HCT116 (cell line): ENCODE measurements around the gene APP. TPM values are rescaled to one million over a fixed set of nuclear protein-coding genes. Genes with fewer than 3 reads are reported as not detected.

ENCODE experiments used
- ATAC-seq: fragments of 200-7000 bp; cut with Tn5 transposase; 2 replicates; pipeline ENCODE4 v1.9.1; 2020; ENCODE audit warnings: mild to moderate bottlenecking, moderate library complexity
- BruUV-seq: library from RNA; stranded (reverse); fragments of 400-500 nt; replicated peaks from 2 replicates; lab custom pipeline; 2021; lab: Mats Ljungman, UMichigan
- CTCF ChIA-PET: fragments of 300-600 bp; sonication (Branson Sonifier 250); formaldehyde crosslinking; loops from one replicate; lab custom pipeline; 2021; ENCODE audit warnings: antibody characterized with exemption; lab: Charles Lee
- POLR2A ChIA-PET: fragments of 300-600, 350-600 bp; sonication (Branson Sonifier 250); formaldehyde crosslinking; loops from one replicate; lab custom pipeline; 2021; ENCODE audit warnings: antibody characterized with exemption; lab: Charles Lee
- RAD21 ChIA-PET, 2 experiments: fragments of 300-600 bp; sonication (Branson Sonifier 250); formaldehyde crosslinking; loops; one replicate each; lab custom pipeline; 2023; ENCODE audit warnings: low total read pairs in 2 of 2; ENCODE audit not compliant: uncharacterized antibody in 2 of 2, unreplicated experiment in 2 of 2, low non-redundant PET in 1 of 2; lab: Charles Lee
- DNase-seq: peaks from one replicate; pipeline ENCODE4 v3.0.0-alpha.2; 2010; ENCODE audit warnings: low read depth, low spot score
- H2AFZ ChIP-seq: fragments of 200-600 bp; shearing (Covaris generic), sonication (generic); 2 replicates; pipeline ENCODE4 v1.6.1; 2017; ENCODE audit warnings: low read depth, mixed run types, mixed read lengths, antibody characterized with exemption, low read length; ENCODE audit not compliant: poor library complexity, severe bottlenecking
- H3K27ac ChIP-seq: 2 replicates; pipeline ENCODE4 v1.5.1; 2012; ENCODE audit warnings: low read depth, low read length
- H3K27me3 ChIP-seq: fragments of 200-600 bp; sonication (generic); 2 replicates; pipeline ENCODE4 v1.6.1; 2016; ENCODE audit warnings: mixed run types, low read length, mixed read lengths; ENCODE audit not compliant: insufficient read depth
- H3K36me3 ChIP-seq, 2 experiments: fragments of 200-500 bp in 1 of 2; fragments of 200-600 bp in 1 of 2; sonication (Bioruptor generic) in 1 of 2; sonication (generic) in 1 of 2; 2 replicates each; pipeline versions ENCODE4 v1.5.1 to v1.6.1; 2014 to 2016; ENCODE audit warnings: low read length in 2 of 2, inconsistent platforms in 1 of 2, mixed read lengths in 1 of 2, mixed run types in 1 of 2; ENCODE audit not compliant: insufficient read depth in 2 of 2, control insufficient read depth in 1 of 2
- H3K4me1 ChIP-seq, 2 experiments: fragments of 200-600 bp in 1 of 2; sonication (generic) in 1 of 2; 2 replicates each; pipeline versions ENCODE4 v1.5.1 to v1.6.1; 2012 to 2017; ENCODE audit warnings: low read length in 2 of 2, inconsistent platforms in 1 of 2, mild to moderate bottlenecking in 1 of 2, mixed read lengths in 1 of 2, mixed run types in 1 of 2, moderate library complexity in 1 of 2; ENCODE audit not compliant: insufficient read depth in 2 of 2, control insufficient read depth in 1 of 2
- H3K4me2 ChIP-seq: fragments of 200-600 bp; sonication (generic); 2 replicates; pipeline ENCODE4 v1.6.1; 2017; ENCODE audit warnings: mixed run types, low read length, mixed read lengths
- H3K4me3 ChIP-seq, 2 experiments: fragments of 200-600 bp in 1 of 2; sonication (generic) in 1 of 2; replicated peaks in 1 of 2; 2 replicates each; pipeline ENCODE4 v1.5.1; 2011 to 2016; ENCODE audit warnings: low read length in 2 of 2, control low read depth in 1 of 2, low read depth in 1 of 2, mild to moderate bottlenecking in 1 of 2, mixed read lengths in 1 of 2, mixed run types in 1 of 2
- H3K79me2 ChIP-seq: fragments of 200-600 bp; sonication (generic); 2 replicates; pipeline ENCODE4 v1.6.1; 2017; ENCODE audit warnings: mild to moderate bottlenecking, mixed run types, low read length, moderate library complexity, mixed read lengths; ENCODE audit not compliant: insufficient read depth
- H3K9ac ChIP-seq: fragments of 200-600 bp; sonication (generic); 2 replicates; pipeline ENCODE4 v1.6.1; 2016; ENCODE audit warnings: low read length, mixed read lengths
- H3K9me2 ChIP-seq: fragments of 200-600 bp; sonication (generic), shearing (Covaris generic); 2 replicates; pipeline ENCODE4 v1.6.1; 2017; ENCODE audit warnings: mixed run types, mild to moderate bottlenecking, moderate library complexity; ENCODE audit not compliant: insufficient read depth
- H3K9me3 ChIP-seq, 2 experiments: fragments of 200-500 bp in 1 of 2; fragments of 200-600 bp in 1 of 2; sonication (Bioruptor generic) in 1 of 2; sonication (generic) in 1 of 2; 2 replicates each; pipeline ENCODE4 v1.6.1; 2014 to 2017; ENCODE audit warnings: low read length in 2 of 2, mixed read lengths in 2 of 2, inconsistent platforms in 1 of 2, low read depth in 1 of 2, mild to moderate bottlenecking in 1 of 2, mixed run types in 1 of 2, moderate library complexity in 1 of 2; ENCODE audit not compliant: control insufficient read depth in 1 of 2, insufficient read depth in 1 of 2
- H4K20me1 ChIP-seq: fragments of 200-600 bp; sonication (generic), shearing (Covaris generic); 2 replicates; pipeline ENCODE4 v1.6.1; 2017; ENCODE audit warnings: mixed run types, mild to moderate bottlenecking, moderate library complexity; ENCODE audit not compliant: insufficient read depth
- ATF3 ChIP-seq: IDR thresholded peaks from 2 replicates; pipeline ENCODE4 v1.6.1; 2012
- CBX3 ChIP-seq: IDR thresholded peaks from 2 replicates; pipeline ENCODE4 v1.6.1; 2012; ENCODE audit warnings: low read depth
- CEBPB ChIP-seq: IDR thresholded peaks from 2 replicates; pipeline ENCODE4 v1.6.1; 2012; ENCODE audit warnings: low read depth
- EGR1 ChIP-seq: IDR thresholded peaks from 2 replicates; pipeline ENCODE4 v1.6.1; 2012; ENCODE audit warnings: low read depth
- ELF1 ChIP-seq: IDR thresholded peaks from 2 replicates; pipeline ENCODE4 v1.6.1; 2012; ENCODE audit warnings: low read depth, borderline replicate concordance
- EZH2 ChIP-seq: fragments of 200-600 bp; sonication (generic); IDR thresholded peaks from 2 replicates; pipeline ENCODE4 v1.6.1; 2017; ENCODE audit warnings: antibody characterized with exemption, mixed run types
- EZH2phosphoT487 ChIP-seq: fragments of 200-600 bp; IDR thresholded peaks from 2 replicates; pipeline ENCODE4 v1.6.1; 2018; ENCODE audit warnings: antibody characterized with exemption, borderline replicate concordance
- FOSL1 ChIP-seq: IDR thresholded peaks from 2 replicates; pipeline ENCODE4 v1.6.1; 2012; ENCODE audit warnings: low read depth
- RAD21 ChIP-seq: IDR thresholded peaks from 2 replicates; pipeline ENCODE4 v1.6.1; 2012; ENCODE audit warnings: low read depth, mild to moderate bottlenecking
- intact Hi-C: fragments of 100-400 bp; cut with micrococcal nuclease; formaldehyde crosslinking; loops from 2 replicates; pipeline ENCODE4 v1.10.0; 2022
- total RNA-seq: library from RNA; stranded (reverse); gene quantifications from one replicate; pipeline ENCODE4 v1.2.1, GENCODE V29; 2021; ENCODE audit not compliant: unreplicated experiment
- TF ChIP-seq, protein P1 (sequence below): IDR thresholded peaks from 2 replicates; pipeline ENCODE4 v1.6.1; 2011; ENCODE audit warnings: mild to moderate bottlenecking, low read length, moderate library complexity; ENCODE audit not compliant: insufficient replicate concordance; ENCODE audit errors: extremely low read depth
- TF ChIP-seq, protein P2 (sequence below): IDR thresholded peaks from 2 replicates; pipeline ENCODE4 v1.6.1; 2012; ENCODE audit warnings: low read depth

APP gene
- total RNA-seq, 1 experiment from 2014 or later, result 267 TPM

DNA sequence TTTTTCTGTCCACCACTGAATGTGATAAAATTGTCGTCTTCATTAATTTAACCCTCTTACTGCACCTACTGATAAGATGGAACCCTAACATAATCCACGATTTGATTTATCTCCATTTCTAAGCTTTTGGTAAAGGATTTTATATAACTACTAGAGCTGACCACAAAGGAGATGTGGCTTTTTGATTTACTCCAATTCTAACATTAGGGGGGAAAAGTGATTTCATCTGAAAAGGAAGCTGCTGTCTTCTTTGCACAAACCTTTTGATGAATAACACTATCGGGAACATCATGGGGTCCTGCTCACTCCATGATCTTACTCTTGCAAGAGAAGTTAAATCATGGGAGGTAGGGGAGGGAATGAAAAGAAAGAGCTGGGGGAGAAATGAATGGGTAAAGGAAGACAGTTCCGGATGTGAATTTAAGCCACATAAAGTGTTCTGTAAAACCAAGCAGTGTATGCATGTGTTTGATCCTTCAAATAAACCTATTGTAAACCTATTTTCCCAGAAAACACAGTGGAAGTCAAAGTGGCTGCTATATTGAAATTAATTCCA lies 274.0 kb downstream of the APP start:
- Histone ChIP-seq H3K27me3 (no peaks in the 10 kb centered on the region), H3K36me3 (peaks cover 4% of the 10 kb centered on the region in 2 experiments; a peak in 3 of 4 replicates), H3K9ac (no peak overlapping the region), H3K9me3 (no peaks in the 10 kb centered on the region), H3K4me3 (no peak overlapping the region), H3K9me2 (no peaks in the 10 kb centered on the region), H3K4me1 (no peaks in the 10 kb centered on the region), H4K20me1 (no peaks in the 10 kb centered on the region), H3K4me2 (no peak overlapping the region), H2AFZ (no peak overlapping the region), H3K27ac (no peak overlapping the region), H3K79me2 (no peaks in the 10 kb centered on the region)
- ATAC-seq, result no peak
- no TSS peak for BruUV-seq
- TF ChIP-seq EGR1 (no peak), FOSL1 (no peak), EZH2phosphoT487 (no peak), ATF3 (no peak), EZH2 (no peak), ELF1 (no peak), RAD21 (no peak), CBX3 (no peak), CEBPB (no peak)
- TF ChIP-seq, protein P1, sequence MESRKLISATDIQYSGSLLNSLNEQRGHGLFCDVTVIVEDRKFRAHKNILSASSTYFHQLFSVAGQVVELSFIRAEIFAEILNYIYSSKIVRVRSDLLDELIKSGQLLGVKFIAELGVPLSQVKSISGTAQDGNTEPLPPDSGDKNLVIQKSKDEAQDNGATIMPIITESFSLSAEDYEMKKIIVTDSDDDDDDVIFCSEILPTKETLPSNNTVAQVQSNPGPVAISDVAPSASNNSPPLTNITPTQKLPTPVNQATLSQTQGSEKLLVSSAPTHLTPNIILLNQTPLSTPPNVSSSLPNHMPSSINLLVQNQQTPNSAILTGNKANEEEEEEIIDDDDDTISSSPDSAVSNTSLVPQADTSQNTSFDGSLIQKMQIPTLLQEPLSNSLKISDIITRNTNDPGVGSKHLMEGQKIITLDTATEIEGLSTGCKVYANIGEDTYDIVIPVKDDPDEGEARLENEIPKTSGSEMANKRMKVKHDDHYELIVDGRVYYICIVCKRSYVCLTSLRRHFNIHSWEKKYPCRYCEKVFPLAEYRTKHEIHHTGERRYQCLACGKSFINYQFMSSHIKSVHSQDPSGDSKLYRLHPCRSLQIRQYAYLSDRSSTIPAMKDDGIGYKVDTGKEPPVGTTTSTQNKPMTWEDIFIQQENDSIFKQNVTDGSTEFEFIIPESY, result no peak
- TF ChIP-seq, protein P2, sequence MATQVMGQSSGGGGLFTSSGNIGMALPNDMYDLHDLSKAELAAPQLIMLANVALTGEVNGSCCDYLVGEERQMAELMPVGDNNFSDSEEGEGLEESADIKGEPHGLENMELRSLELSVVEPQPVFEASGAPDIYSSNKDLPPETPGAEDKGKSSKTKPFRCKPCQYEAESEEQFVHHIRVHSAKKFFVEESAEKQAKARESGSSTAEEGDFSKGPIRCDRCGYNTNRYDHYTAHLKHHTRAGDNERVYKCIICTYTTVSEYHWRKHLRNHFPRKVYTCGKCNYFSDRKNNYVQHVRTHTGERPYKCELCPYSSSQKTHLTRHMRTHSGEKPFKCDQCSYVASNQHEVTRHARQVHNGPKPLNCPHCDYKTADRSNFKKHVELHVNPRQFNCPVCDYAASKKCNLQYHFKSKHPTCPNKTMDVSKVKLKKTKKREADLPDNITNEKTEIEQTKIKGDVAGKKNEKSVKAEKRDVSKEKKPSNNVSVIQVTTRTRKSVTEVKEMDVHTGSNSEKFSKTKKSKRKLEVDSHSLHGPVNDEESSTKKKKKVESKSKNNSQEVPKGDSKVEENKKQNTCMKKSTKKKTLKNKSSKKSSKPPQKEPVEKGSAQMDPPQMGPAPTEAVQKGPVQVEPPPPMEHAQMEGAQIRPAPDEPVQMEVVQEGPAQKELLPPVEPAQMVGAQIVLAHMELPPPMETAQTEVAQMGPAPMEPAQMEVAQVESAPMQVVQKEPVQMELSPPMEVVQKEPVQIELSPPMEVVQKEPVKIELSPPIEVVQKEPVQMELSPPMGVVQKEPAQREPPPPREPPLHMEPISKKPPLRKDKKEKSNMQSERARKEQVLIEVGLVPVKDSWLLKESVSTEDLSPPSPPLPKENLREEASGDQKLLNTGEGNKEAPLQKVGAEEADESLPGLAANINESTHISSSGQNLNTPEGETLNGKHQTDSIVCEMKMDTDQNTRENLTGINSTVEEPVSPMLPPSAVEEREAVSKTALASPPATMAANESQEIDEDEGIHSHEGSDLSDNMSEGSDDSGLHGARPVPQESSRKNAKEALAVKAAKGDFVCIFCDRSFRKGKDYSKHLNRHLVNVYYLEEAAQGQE, result no peak
- RAD21 ChIA-PET, result interaction anchor here in 1 of 2 experiments (0.8 kb wide), 1 partner anchor 273 kb away, joined by 3 read pairs; no protein-coding TSS in a partner anchor
- CTCF ChIA-PET, result no interaction called here
- no peak for DNase-seq
- POLR2A ChIA-PET, result no interaction called here
- intact Hi-C loops, result no loop called here
